IPS DF 4.7 (cell line): Measurements from ENCODE around the gene C1QTNF12.
"Not testable (repeated sequence)": the region's sequence is repeated elsewhere in the genome, so short reads cannot be mapped to it uniquely, and the experiment has no call there.

Source experiments
- DNase-seq: peaks from one replicate; pipeline ENCODE4 v3.0.0-alpha.2; 2013; ENCODE audit warnings: low spot score; ENCODE audit errors: extremely low read depth

C1QTNF12 gene

GRCh38 chr1:1199961-1200875, 46.3 kb downstream of the C1QTNF12 start:
- no peak for DNase-seq

GRCh38 chr1:1199141-1199960, 47.2 kb downstream of the C1QTNF12 start:
- no peak for DNase-seq

DNA sequence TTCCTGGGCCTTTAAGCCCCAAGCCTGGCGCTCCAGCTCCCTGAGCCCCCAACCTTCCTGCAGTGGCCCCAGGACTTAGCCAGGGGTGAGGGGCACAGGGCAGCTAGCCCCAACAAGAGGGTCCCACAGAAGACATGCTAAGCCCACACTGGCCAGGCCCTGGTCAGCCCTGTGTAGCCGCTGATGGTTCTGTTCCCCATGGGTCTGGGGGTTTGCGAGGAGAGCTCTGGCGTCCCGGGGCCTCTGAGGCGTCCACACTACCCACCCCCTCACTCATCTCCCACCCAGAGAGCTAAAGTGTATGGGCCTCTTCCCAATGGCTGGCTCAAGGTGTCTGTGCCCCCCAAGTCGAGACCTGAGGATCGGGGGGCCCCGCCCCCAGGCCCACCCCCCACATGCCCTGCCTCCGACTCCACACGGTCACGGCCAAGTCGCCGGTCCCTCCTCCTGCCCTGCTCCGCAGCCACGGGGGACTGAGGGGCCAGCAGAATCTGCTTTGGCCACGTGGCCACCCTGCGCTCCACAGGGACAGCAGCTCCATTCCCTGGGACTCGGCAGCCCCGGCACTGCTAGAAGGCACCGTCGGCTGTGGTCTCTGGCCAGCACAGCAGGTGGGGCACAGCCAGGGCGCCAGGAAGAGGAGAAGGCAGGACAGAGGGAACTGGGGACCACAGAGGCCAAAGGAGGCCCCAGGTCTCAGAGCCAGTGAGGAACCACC, 47.9 kb downstream of the C1QTNF12 start:
- DNase-seq, result no peak

DNA sequence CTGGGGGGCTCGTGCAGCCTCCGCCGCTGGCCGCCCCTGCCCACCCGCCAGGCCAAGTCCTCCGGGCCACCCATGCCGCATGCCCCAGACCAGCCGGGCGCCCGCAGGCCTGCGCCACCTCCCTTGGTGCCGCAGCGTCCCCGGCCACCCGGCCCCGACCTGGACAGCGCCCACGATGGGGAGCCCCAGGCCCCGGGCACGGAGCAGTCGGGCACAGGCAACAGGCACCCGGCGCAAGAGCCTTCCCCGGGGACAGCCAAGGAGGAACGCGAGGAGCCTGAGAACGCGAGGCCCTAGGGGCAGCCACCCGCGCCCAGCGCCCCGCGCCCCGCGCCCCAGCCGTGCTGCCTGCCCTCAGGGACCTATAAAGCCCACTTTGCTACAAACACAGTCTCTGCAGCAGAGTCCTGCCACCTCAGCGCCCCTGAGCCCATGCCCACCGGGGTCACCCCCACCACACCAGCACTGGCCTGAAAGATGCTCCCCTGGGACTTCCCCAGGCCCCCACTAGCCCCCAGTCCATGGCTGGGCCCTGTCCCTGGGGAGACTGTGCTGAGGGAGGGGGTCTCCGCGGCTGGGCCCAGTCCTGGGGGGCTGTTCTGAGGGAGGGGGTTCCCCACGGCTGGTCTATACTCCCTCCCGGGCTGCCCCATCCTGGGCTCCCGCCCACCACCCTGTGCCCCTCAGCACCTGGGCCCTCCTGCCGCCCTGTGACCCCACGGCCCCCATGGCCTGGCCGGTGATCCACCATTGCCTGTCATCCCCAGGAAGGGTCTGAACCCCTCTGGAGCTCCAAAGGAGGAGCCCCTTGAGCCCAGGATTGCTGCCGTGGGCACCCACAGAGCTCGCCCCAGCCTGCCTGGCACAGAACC, 48.7 kb downstream of the C1QTNF12 start:
- no peak for DNase-seq

DNA sequence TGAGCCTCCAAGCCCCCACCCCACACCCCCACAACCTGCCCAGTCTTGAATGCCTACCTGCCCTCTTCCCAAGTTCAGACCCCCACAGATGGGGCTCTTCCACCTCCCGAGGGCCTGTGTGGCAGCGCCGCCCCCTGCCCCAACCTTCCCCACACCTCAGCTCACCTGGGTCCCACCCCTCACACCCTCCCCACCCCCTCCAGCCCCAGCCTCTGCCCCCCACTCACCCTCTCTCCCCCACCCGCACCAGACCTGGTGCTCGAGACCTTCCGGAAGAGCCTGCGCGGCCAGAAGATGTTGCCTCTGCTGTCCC, 49.4 kb downstream of the C1QTNF12 start:
- no peak for DNase-seq

GRCh38 chr1:1196431-1197187, 49.9 kb downstream of the C1QTNF12 start:
- DNase-seq, result no peak

DNA sequence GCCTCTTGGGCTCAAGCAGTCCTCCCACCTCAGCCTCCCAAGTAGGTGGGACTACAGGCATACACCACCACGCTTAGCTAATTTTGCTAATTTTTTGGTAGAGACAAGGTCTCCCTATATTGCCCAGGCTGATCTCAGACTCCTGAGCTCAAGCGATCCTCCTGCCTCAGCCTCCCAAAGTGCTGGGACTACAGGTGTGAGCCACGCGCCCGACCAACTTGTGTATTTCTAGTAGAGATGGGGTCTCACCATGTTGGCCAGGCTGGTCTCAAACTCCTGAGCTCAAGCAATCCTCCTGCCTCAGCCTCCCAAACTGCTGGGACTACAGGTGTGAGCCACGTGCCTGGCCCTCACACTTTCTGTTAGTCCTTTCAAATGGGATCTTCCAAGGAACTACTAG, 50.8 kb downstream of the C1QTNF12 start:
- not testable (repeated sequence) for DNase-seq

GRCh38 chr1:1194723-1195122, 51.8 kb downstream of the C1QTNF12 start:
- no peak for DNase-seq
